T-cell (primary cell): ENCODE measurements around the gene PIK3C2G. TPM values are rescaled to one million over a fixed set of nuclear protein-coding genes. Genes with fewer than 3 reads are reported as not detected.

Experiments
- ATAC-seq, 4 experiments: fragments of 200-7000 bp in 3 of 4; fragments of 150-1000 bp in 1 of 4; cut with Tn5 transposase; replicated peaks in 1 of 4; 1 replicate in 3 of 4; 2 replicates in 1 of 4; pipeline ENCODE4 v1.10.0; 2021; ENCODE audit warnings: moderate library complexity in 3 of 4, mild to moderate bottlenecking in 2 of 4, moderate number of reproducible peaks in 1 of 4
- CTCF ChIA-PET, 2 donors: fragments of 300-600 bp; sonication (Branson Sonifier 250); formaldehyde crosslinking; loops; one replicate each; lab custom pipeline; 2022; ENCODE audit warnings: antibody characterized with exemption in 2 of 2; lab: Charles Lee
- POLR2A ChIA-PET, 2 donors: fragments of 300-600 bp; sonication (Branson Sonifier 250); formaldehyde crosslinking; loops; one replicate each; lab custom pipeline; 2022; ENCODE audit warnings: antibody characterized with exemption in 2 of 2; lab: Charles Lee
- DNase-seq, 35 experiments: peaks; one replicate each; pipeline versions ENCODE4 v3.0.0 to v3.0.0-alpha.2; 2013 to 2023
- H3K27ac ChIP-seq: one replicate; pipeline ENCODE4 v1.5.1; 2013; ENCODE audit warnings: low read length
- H3K27me3 ChIP-seq, 2 experiments: replicated peaks in 1 of 2; 1 replicate in 1 of 2; 2 replicates in 1 of 2; pipeline versions ENCODE4 v1.6.1 to v1.7.0; 2013; ENCODE audit warnings: low read length in 1 of 2, mixed read lengths in 1 of 2; ENCODE audit not compliant: control insufficient read depth in 2 of 2, insufficient read depth in 2 of 2; ENCODE audit errors: extremely low read depth in 1 of 2
- H3K36me3 ChIP-seq, 2 donors: 1 replicate in 1 of 2; 2 replicates in 1 of 2; pipeline versions ENCODE4 v1.6.1 to v1.7.0; 2013; ENCODE audit warnings: low read length in 1 of 2; ENCODE audit not compliant: control insufficient read depth in 2 of 2, insufficient read depth in 1 of 2; ENCODE audit errors: extremely low read depth in 1 of 2
- H3K4me1 ChIP-seq, 2 experiments: 1 replicate in 1 of 2; 2 replicates in 1 of 2; pipeline versions ENCODE4 v1.6.1 to v1.7.0; 2013; ENCODE audit warnings: low read length in 2 of 2, mixed read lengths in 1 of 2; ENCODE audit not compliant: insufficient read depth in 2 of 2, control insufficient read depth in 1 of 2; ENCODE audit errors: extremely low read depth in 1 of 2
- H3K4me3 ChIP-seq, 2 donors: 1 replicate in 1 of 2; 2 replicates in 1 of 2; pipeline versions ENCODE4 v1.5.1 to v1.7.0; 2013; ENCODE audit warnings: mild to moderate bottlenecking in 2 of 2, low read length in 1 of 2, moderate library complexity in 1 of 2; ENCODE audit not compliant: control insufficient read depth in 1 of 2; ENCODE audit errors: extremely low read depth in 1 of 2
- H3K9me3 ChIP-seq: 2 replicates; pipeline ENCODE4 v1.7.0; 2013
- H3K27ac Mint-ChIP-seq, 2 donors: one replicate each; pipeline ENCODE4 v1.8.0; 2020 to 2021; ENCODE audit warnings: mild to moderate bottlenecking in 2 of 2, mixed read lengths in 2 of 2
- H3K27me3 Mint-ChIP-seq, 2 donors: one replicate each; pipeline ENCODE4 v1.8.0; 2021 to 2022; ENCODE audit warnings: mixed read lengths in 2 of 2
- H3K36me3 Mint-ChIP-seq: one replicate; pipeline ENCODE4 v1.8.0; 2021; ENCODE audit warnings: mixed read lengths
- H3K4me1 Mint-ChIP-seq, 3 donors: one replicate each; pipeline ENCODE4 v1.8.0; 2020 to 2022; ENCODE audit warnings: mixed read lengths in 3 of 3, mild to moderate bottlenecking in 1 of 3
- H3K4me3 Mint-ChIP-seq, 3 donors: one replicate each; pipeline ENCODE4 v1.8.0; 2020 to 2022; ENCODE audit warnings: mild to moderate bottlenecking in 3 of 3, mixed read lengths in 3 of 3, moderate library complexity in 3 of 3
- H3K9me3 Mint-ChIP-seq, 3 donors: one replicate each; pipeline ENCODE4 v1.8.0; 2020 to 2022; ENCODE audit warnings: mixed read lengths in 3 of 3
- WGBS: methylation state at CpG from one replicate; pipeline ENCODE4 v1.1.5; 2013; ENCODE audit warnings: missing lambda C conversion rate; ENCODE audit not compliant: insufficient coverage; 5-methylcytosine and 5-hydroxymethylcytosine counted together
- total RNA-seq, 35 experiments: library from RNA in 6 of 35; stranded (reverse) in 6 of 35; fragments of 120-200 nt in 1 of 35; gene quantifications; one replicate each; pipeline versions ENCODE4 v1.2.1 to v1.2.4 and lab custom pipeline; 2013 to 2026

PIK3C2G gene
- total RNA-seq, 5 donors from 2014 or later (not counting 1 experiment from before 2014, with no cell fraction given): not detected

- no peaks in the 10 kb centered on the region for H3K27me3 Mint-ChIP-seq
- no peaks in the 10 kb centered on the region for H3K36me3 Mint-ChIP-seq
- peaks cover 9 to 13% (median 10%) of the 10 kb centered on the region in 3 donors for H3K9me3 Mint-ChIP-seq
- no peak overlapping the region for H3K4me3 Mint-ChIP-seq
- DNase-seq (no peak), ATAC-seq (no peak)
- ChIA-PET CTCF (no interaction called here), POLR2A (no interaction called here)
- no peaks in the 10 kb centered on the region for H3K36me3 ChIP-seq
- no peaks in the 10 kb centered on the region for H3K4me1 ChIP-seq
- H3K27ac ChIP-seq: no peak overlapping the region
- no peaks in the 10 kb centered on the region for H3K27me3 ChIP-seq
- H3K4me3 ChIP-seq: no peak overlapping the region
- 100% methylated on average over 2 of the region's 2 CpGs for WGBS
- H3K27ac Mint-ChIP-seq: no peak overlapping the region
- H3K9me3 ChIP-seq: no peaks in the 10 kb centered on the region
- no peaks in the 10 kb centered on the region for H3K4me1 Mint-ChIP-seq
Observed at GRCh38 chr12:18375583-18375982, 114.3 kb downstream of the PIK3C2G start.

GRCh38 chr12:18382236-18382885, 121.0 kb downstream of the PIK3C2G start:
- no peaks in the 10 kb centered on the region for H3K27me3 Mint-ChIP-seq
- no CpG with 5 or more reads among the region's 4 CpGs for WGBS

GRCh38 chr12:18383203-18383602, 121.9 kb downstream of the PIK3C2G start:
- Mint-ChIP-seq H3K4me3 (no peak overlapping the region), H3K36me3 (no peaks in the 10 kb centered on the region), H3K27ac (no peak overlapping the region), H3K9me3 (peaks cover 13 to 24% (median 14%) of the 10 kb centered on the region in 3 donors), H3K27me3 (no peaks in the 10 kb centered on the region), H3K4me1 (no peaks in the 10 kb centered on the region)
- DNase-seq (no peak), ATAC-seq (no peak)
- 100% methylated on average over 2 of the region's 4 CpGs for WGBS
- no peaks in the 10 kb centered on the region for H3K27me3 ChIP-seq
- no peak overlapping the region for H3K27ac ChIP-seq
- no peaks in the 10 kb centered on the region for H3K36me3 ChIP-seq
- H3K9me3 ChIP-seq: no peaks in the 10 kb centered on the region
- ChIA-PET CTCF (no interaction called here), POLR2A (no interaction called here)
- no peaks in the 10 kb centered on the region for H3K4me1 ChIP-seq
- H3K4me3 ChIP-seq: no peak overlapping the region

More at GRCh38 chr12:18382236-18382885, 121.0 kb downstream of the PIK3C2G start:
- ATAC-seq (no peak), DNase-seq (no peak)
- H3K36me3 ChIP-seq: no peaks in the 10 kb centered on the region
- no peak overlapping the region for H3K27ac Mint-ChIP-seq
- peaks cover 11 to 17% (median 14%) of the 10 kb centered on the region in 3 donors for H3K9me3 Mint-ChIP-seq
- no peak overlapping the region for H3K4me3 Mint-ChIP-seq
- H3K27me3 ChIP-seq: no peaks in the 10 kb centered on the region
- H3K4me1 Mint-ChIP-seq: no peaks in the 10 kb centered on the region
- H3K9me3 ChIP-seq: no peaks in the 10 kb centered on the region
- CTCF ChIA-PET: no interaction called here
- H3K36me3 Mint-ChIP-seq: no peaks in the 10 kb centered on the region
- H3K4me1 ChIP-seq: no peaks in the 10 kb centered on the region
- no peak overlapping the region for H3K27ac ChIP-seq
- no peak overlapping the region for H3K4me3 ChIP-seq
- POLR2A ChIA-PET: no interaction called here

GRCh38 chr12:18387706-18388105, 126.4 kb downstream of the PIK3C2G start:
- DNase-seq: no peak
- Histone ChIP-seq H3K27me3 (no peaks in the 10 kb centered on the region), H3K36me3 (no peaks in the 10 kb centered on the region), H3K9me3 (no peaks in the 10 kb centered on the region), H3K4me1 (no peaks in the 10 kb centered on the region), H3K4me3 (no peak overlapping the region), H3K27ac (no peak overlapping the region)
- Mint-ChIP-seq H3K27ac (no peak overlapping the region), H3K9me3 (peaks cover 3 to 22% (median 15%) of the 10 kb centered on the region in 3 donors), H3K27me3 (no peaks in the 10 kb centered on the region), H3K4me3 (no peak overlapping the region), H3K36me3 (no peaks in the 10 kb centered on the region), H3K4me1 (no peaks in the 10 kb centered on the region)
- WGBS: no CpG with 5 or more reads among the region's 6 CpGs
- ChIA-PET CTCF (no interaction called here), POLR2A (no interaction called here)
- no peak for ATAC-seq

- Histone ChIP-seq H3K27me3 (no peaks in the 10 kb centered on the region), H3K9me3 (no peaks in the 10 kb centered on the region), H3K4me1 (no peaks in the 10 kb centered on the region), H3K36me3 (no peaks in the 10 kb centered on the region), H3K4me3 (no peak overlapping the region), H3K27ac (no peak overlapping the region)
- ChIA-PET CTCF (no interaction called here), POLR2A (no interaction called here)
- no peak overlapping the region for H3K27ac Mint-ChIP-seq
- no peak overlapping the region for H3K4me3 Mint-ChIP-seq
- ATAC-seq (no peak), DNase-seq (no peak)
- no peaks in the 10 kb centered on the region for H3K4me1 Mint-ChIP-seq
- H3K36me3 Mint-ChIP-seq: no peaks in the 10 kb centered on the region
- WGBS: no CpG with 5 or more reads among the region's 4 CpGs
- H3K9me3 Mint-ChIP-seq: peaks cover 3 to 27% (median 9%) of the 10 kb centered on the region in 3 donors
- H3K27me3 Mint-ChIP-seq: no peaks in the 10 kb centered on the region
Observed at GRCh38 chr12:18389820-18390219, 128.5 kb downstream of the PIK3C2G start.

GRCh38 chr12:18391151-18391550, 129.8 kb downstream of the PIK3C2G start:
- POLR2A ChIA-PET: no interaction called here

More at GRCh38 chr12:18391151-18391550, 129.8 kb downstream of the PIK3C2G start:
- no peaks in the 10 kb centered on the region for H3K27me3 Mint-ChIP-seq
- no peaks in the 10 kb centered on the region for H3K36me3 ChIP-seq
- no peaks in the 10 kb centered on the region for H3K4me1 Mint-ChIP-seq
- H3K27me3 ChIP-seq: no peaks in the 10 kb centered on the region
- H3K27ac Mint-ChIP-seq: no peak overlapping the region
- no peaks in the 10 kb centered on the region for H3K9me3 ChIP-seq
- no peaks in the 10 kb centered on the region for H3K36me3 Mint-ChIP-seq
- CTCF ChIA-PET: no interaction called here
- no peak overlapping the region for H3K4me3 ChIP-seq
- no peak overlapping the region for H3K27ac ChIP-seq
- DNase-seq (no peak), ATAC-seq (no peak)
- H3K4me1 ChIP-seq: no peaks in the 10 kb centered on the region
- no peak overlapping the region for H3K4me3 Mint-ChIP-seq
- WGBS: no CpG with 5 or more reads among the region's 2 CpGs
- peaks cover 3 to 18% (median 7%) of the 10 kb centered on the region in 3 donors for H3K9me3 Mint-ChIP-seq
